ENCODE data around the gene MPHOSPH9.

Gene MPHOSPH9

GRCh38 chr12:123160801-123161487, 72.0 kb downstream of the MPHOSPH9 start:
- no peak for DNase-seq (ENCODE audit: low read depth, low spot score)
- H3K4me3 ChIP-seq (ENCODE audit: low read length) = no peak overlapping the region

- no peak overlapping the region for H3K4me3 ChIP-seq (ENCODE audit: low read length)
- DNase-seq (ENCODE audit: low read depth, low spot score) = no peak
Observed at GRCh38 chr12:123153906-123154305, 79.0 kb downstream of the MPHOSPH9 start.

- DNase-seq (ENCODE audit: low read depth, low spot score) = no peak
- H3K4me3 ChIP-seq (ENCODE audit: low read length) = no peak overlapping the region
Observed at GRCh38 chr12:123152833-123153232, 80.1 kb downstream of the MPHOSPH9 start.

DNA sequence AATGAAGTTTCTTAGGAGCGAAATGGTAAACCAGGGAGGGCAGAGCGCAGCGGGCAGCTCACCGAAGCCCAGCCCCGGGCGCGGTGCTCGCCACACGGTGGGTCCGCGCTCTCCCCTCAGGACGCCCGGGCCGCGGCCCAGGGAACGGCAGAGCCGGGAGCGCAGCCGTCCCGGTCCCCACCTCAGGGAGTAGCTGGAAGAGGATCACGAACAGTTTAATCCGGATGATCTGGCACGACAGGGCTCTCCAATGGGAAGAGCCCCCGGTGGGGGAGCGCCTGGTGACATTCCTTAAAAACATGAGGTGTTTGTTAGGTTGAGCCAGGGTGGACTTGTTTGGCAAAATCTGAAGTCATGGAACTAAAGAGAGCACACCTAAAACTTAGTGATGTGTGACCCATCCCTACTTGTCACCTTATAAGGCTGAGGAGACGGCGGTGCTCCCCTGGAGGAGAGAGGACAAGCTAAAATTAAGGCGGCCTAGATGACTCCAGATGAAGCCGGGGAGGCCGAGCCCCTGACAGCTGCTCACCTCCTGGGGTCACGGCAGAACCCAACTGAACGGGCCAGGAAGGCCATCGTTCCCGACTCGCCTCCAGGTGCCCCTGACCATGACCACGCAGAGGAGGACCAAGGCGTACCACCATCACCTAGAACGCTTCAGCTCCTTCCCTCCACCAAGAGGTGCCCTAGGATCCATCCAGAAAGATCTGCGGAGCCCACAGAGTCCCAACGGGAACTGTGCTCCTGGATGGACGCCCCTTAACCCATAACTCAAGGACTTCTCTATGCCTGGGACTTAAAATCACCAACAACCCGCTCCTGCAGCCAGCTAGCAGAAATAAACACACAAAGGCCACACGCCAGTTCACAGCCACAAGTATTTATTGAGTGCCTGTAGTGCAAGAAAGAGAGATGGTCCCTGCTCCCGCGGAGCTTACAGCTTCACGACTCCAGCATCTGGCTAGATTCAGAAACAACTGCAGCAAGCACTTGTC, 81.2 kb downstream of the MPHOSPH9 start:
- peak overlapping the region; percentile 49 for H3K4me3 ChIP-seq (ENCODE audit: low read length)
- DNase-seq (ENCODE audit: low read depth, low spot score) = no peak

DNA sequence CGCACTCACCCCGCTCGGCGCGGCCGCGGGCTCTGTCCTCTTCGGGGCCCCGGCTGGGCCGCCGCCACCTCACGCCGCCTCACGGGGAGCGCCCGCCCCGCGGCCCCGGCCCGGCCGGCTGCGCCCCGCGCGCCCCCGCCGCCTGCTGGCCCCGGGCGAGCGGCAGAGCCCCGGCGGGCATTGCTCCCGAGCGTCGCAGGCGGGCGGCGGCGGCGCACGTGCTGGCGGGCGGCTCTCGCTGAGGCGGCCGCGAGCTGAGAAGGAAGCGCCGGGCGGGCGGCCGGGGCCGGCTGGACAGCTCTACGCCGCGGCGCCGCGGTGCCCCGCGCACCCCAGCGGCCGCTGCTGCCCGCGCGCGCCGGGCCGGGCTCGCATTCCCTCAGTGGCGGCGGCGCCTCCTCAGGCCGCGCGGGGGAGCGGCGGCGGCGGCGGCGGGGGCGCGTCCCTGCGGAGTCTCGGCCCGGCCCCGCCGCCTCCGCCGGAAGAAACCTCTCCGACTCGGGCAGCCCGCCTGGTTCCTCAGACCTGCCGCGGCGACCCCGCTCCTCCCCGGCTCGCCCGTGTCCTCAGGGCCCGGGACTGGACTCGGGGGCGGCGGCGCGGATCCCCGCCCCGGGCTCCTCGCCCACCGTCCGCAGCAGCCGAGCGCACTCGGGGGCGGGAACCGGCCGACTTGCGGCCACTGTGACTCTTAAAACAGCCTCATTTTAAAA, 82.0 kb downstream of the MPHOSPH9 start, which contains the start of gene PITPNM2:
TSS of gene PITPNM2 (minus strand) at position 347 of the 713 bp plus-strand sequence. CDS start 116,500 bp downstream, outside the sequence.
- no peak for DNase-seq (ENCODE audit: low read depth, low spot score)
- peak within 1 kb of the TSS; percentile 71 for H3K4me3 ChIP-seq (ENCODE audit: low read length)

GRCh38 chr12:123150275-123150743, 82.6 kb downstream of the MPHOSPH9 start:
- H3K4me3 ChIP-seq (ENCODE audit: low read length) = peak overlapping the region; percentile 71
- no peak for DNase-seq (ENCODE audit: low read depth, low spot score)

GRCh38 chr12:123149501-123150274, 83.3 kb downstream of the MPHOSPH9 start:
- H3K4me3 ChIP-seq (ENCODE audit: low read length) = peak overlapping the region; percentile 71
- no peak for DNase-seq (ENCODE audit: low read depth, low spot score)

GRCh38 chr12:123149088-123149487, 83.9 kb downstream of the MPHOSPH9 start:
- H3K4me3 ChIP-seq (ENCODE audit: low read length) = no peak overlapping the region; the same call in 1 of the 2 replicates
- DNase-seq (ENCODE audit: low read depth, low spot score) = no peak

DNA sequence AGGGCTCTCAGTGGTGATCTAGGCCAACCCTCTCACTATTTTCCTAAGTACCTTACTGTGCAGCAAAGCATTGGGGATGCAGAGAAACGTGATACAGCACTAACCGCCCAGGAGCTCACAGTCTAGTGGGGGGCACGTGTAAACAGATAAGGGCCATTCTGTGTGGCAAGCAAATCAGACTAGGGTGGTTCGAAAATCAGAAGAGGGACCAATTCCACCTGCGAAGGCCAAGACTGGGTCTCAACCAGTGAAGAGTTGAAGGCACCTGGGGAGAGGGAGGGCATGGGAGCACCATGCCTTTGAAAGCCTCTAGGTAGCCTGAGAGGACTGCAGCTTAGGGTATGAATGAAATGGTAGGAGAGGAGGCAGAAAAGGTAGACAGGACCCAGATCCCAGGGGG, 84.3 kb downstream of the MPHOSPH9 start:
- no peak for DNase-seq (ENCODE audit: low read depth, low spot score)
- H3K4me3 ChIP-seq (ENCODE audit: low read length) = no peak overlapping the region

DNA sequence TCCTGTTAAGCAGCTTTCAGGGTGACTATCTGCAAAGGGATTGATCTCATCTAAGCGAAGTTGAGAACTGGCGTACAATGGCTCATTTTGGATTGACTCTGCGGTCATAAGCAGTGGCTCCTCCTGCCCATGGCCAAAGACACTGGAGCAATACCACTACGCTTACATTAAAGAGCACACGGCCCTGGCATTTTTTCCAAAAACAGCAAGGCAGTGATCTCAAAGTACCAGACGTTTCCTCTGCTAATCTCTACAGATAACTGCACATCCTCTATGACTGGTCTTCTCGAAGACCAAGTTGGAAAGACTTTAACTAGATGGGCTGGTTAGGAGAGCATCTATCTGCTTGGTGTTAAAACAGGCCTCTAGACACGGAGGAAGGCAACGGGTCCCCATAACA, 84.7 kb downstream of the MPHOSPH9 start:
- no peak for DNase-seq (ENCODE audit: low read depth, low spot score)

DNA sequence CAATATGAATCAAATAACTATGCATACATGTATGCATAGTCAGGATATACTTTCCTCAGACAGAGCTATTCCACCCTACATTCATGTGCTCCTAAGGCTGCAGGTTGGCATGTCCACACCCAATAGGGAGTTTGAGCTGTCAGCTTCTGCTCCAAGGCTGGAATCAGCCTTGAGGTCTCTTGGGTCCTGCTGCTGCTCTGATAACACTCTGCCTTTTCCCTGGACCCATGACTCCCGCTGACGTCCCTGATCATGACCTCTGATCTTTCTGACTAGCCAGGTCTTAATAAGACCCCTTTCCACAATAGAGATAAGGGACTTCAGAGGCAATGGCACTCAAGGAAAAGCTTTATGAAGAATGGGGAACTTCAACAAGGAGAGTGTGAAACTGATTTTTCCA, 87.7 kb downstream of the MPHOSPH9 start:
- no peak for DNase-seq (ENCODE audit: low read depth, low spot score)
- H3K4me3 ChIP-seq (ENCODE audit: low read length) = no peak overlapping the region

More for the DNA sequence above, 84.7 kb downstream of the MPHOSPH9 start:
- no peak overlapping the region for H3K4me3 ChIP-seq (ENCODE audit: low read length)

DNA sequence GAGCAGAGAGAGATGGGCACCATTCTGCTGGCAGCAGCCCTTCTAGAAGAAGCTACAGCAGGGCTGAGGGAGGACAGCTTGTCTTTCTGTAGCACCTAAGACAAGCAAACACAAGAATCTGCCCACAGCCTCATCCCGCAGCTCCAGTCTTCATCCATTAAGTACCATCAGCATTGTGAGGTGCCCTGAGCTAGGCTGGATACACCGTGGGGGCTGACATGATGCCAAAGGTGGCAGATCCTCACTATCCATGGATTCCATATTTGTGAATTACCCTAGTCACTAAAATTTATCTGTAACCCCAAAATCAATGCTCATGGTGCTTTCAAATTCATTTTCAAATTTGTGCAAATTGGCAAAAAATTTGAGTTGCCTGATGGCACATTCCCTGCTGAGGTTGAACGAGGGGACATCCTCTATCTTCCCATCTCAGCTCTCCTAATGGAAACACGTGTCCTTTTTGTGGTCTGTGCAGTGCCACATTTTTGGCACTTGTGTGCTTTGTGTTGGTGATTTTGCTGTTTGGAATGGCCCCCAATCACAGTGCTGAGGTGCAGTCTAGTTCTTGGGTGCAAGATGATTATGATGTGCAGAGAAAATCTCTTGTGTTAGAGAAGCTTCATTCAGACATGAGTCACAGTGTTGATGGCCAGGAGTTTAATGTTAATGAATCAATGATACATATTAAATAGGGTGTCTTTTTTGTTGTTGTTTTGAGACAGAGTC, 89.0 kb downstream of the MPHOSPH9 start:
- no peak overlapping the region for H3K4me3 ChIP-seq (ENCODE audit: low read length)
- no peak for DNase-seq (ENCODE audit: low read depth, low spot score)

GRCh38 chr12:123142921-123143735, 89.8 kb downstream of the MPHOSPH9 start:
- no peak overlapping the region for H3K4me3 ChIP-seq (ENCODE audit: low read length)
- DNase-seq (ENCODE audit: low read depth, low spot score) = no peak

GRCh38 chr12:123142518-123142840, 90.5 kb downstream of the MPHOSPH9 start:
- no peak for DNase-seq (ENCODE audit: low read depth, low spot score)
- no peak overlapping the region for H3K4me3 ChIP-seq (ENCODE audit: low read length)

DNA sequence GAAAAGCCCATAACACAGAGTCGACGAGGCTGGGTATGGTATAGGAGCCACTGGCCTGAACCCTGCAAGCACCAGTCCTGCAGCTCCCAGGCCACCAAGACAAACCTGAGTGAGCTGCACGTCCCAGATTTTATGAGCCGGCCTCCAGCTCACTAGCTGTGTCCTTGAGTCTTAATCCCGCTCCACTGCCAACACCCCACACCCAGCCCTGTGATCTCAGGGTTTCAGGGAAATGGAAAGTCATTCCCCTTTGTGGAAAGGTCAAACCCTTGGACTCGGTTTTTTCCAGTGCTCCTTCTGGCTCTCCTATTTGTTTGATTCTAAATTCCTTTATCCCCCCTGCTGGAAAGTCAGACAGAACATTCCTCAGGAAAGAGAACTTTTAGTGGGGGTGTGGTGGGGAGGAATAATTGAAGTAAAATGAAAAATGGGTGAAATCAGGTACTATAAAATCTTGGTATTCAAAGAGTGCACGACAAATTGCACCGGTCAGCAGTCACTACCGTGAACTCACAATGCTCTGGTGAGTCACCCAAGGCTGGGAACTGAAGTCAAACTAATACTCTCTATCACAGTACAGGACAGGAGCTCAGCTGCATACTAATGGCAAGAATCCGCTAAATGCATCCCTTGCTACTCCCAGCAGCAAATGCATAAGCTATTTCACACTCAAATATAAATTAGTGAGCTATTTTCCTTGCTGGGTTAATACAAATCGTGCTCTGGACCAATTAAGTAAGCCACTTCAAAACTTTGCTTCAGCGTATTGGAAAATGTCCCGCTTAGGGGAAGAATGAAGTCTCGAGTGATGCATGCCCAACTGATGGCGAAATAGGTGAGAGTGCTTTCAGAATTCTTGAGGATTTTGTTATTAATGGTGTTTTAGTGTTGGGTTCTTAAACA, 91.1 kb downstream of the MPHOSPH9 start:
- H3K4me3 ChIP-seq (ENCODE audit: low read length) = no peak overlapping the region
- no peak for DNase-seq (ENCODE audit: low read depth, low spot score)

All from Jurkat, Clone E6-1 (cell line).